K562 (cell line): ENCODE measurements around the gene FAM83F.

Experiments used
- ATF7 ChIP-seq: fragments of 450-650 bp; IDR thresholded peaks from 2 replicates; pipeline ENCODE4 v1.7.1; 2014; ENCODE audit warnings: mild to moderate bottlenecking, moderate library complexity
- ETV1 ChIP-seq: fragments of 450-650 bp; conservative IDR thresholded peaks from 2 replicates; pipeline ENCODE4 v1.6.1; 2016; ENCODE audit warnings: missing genetic modification characterization, control low read depth, low read depth, missing compliant biosample characterization
- HNRNPL ChIP-seq: fragments of 200-400 bp; formaldehyde crosslinking; IDR thresholded peaks from 2 replicates; pipeline ENCODE4 v1.6.1; 2017; ENCODE audit warnings: low read depth, mild to moderate bottlenecking, low read length
- MTA1 ChIP-seq: fragments of 450-650 bp; IDR thresholded peaks from 2 replicates; pipeline ENCODE4 v1.6.1; 2017; ENCODE audit warnings: borderline replicate concordance
- NFIC ChIP-seq: fragments of 450-650 bp; IDR thresholded peaks from 2 replicates; pipeline ENCODE4 v1.6.1; 2017; ENCODE audit warnings: mild to moderate bottlenecking, inconsistent platforms
- POLR2A ChIP-seq: fragments of 450-650 bp; conservative IDR thresholded peaks from 2 replicates; pipeline ENCODE4 v1.6.1; 2016
- POLR2AphosphoS5 ChIP-seq: IDR thresholded peaks from 2 replicates; pipeline ENCODE4 v1.6.1; 2011; ENCODE audit warnings: mild to moderate bottlenecking, low read depth, low read length, moderate library complexity; ENCODE audit not compliant: control insufficient read depth, insufficient read depth
- TF ChIP-seq, protein P1 (sequence below), 3 experiments: IDR thresholded peaks in 2 of 3; conservative IDR thresholded peaks in 1 of 3; 2 replicates each; pipeline ENCODE4 v1.5.1; 2011 to 2012; ENCODE audit warnings: low read length in 3 of 3, mild to moderate bottlenecking in 3 of 3, control low read depth in 2 of 3, improper control_type of control experiment in 1 of 3, inconsistent platforms in 1 of 3, low read depth in 1 of 3, mixed read lengths in 1 of 3, moderate library complexity in 1 of 3; ENCODE audit not compliant: insufficient read depth in 2 of 3
- TF ChIP-seq, protein P2 (sequence below): fragments of 250-450 bp; sonication (Bioruptor Pico); IDR thresholded peaks from 2 replicates; pipeline ENCODE4 v1.8.0; 2021; ENCODE audit warnings: moderate library complexity, mild to moderate bottlenecking, inconsistent platforms
- TF ChIP-seq, protein P3 (sequence below): sonication (generic); formaldehyde crosslinking; IDR thresholded peaks from 2 replicates; pipeline ENCODE4 v1.9.0; 2022; ENCODE audit warnings: mild to moderate bottlenecking, missing genetic modification reagents
- TF ChIP-seq, protein P4 (sequence below): sonication (generic); formaldehyde crosslinking; IDR thresholded peaks from 2 replicates; pipeline ENCODE4 v1.8.1; 2023; ENCODE audit warnings: mild to moderate bottlenecking, missing genetic modification reagents
- TF ChIP-seq, protein P5 (sequence below): fragments of 450-650 bp; formaldehyde crosslinking; IDR thresholded peaks from 2 replicates; pipeline ENCODE4 v1.4.0; 2020; ENCODE audit warnings: mild to moderate bottlenecking, moderate library complexity

DNA sequence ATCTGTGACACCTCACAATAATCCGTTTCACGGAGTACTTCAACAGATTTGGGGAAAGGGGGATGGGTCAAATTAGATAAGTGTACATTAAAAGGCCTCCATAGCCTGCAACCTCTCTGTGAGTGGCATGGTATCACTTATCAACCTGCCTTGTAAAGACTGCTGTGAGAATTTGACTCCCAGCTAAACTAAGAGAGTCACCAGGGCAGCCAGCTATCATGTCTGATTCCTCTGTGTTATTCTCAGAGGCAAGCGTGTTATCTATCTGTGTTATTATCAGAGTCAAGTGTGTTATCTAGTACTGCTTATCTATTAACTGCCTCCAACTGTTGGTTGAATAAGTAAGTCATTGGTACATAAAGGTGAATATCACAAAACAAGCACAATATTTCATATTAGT is 4.1 kb upstream of the FAM83F start:
- TF ChIP-seq NFIC: no peak
- no peak for TF ChIP-seq POLR2A
- TF ChIP-seq ETV1 (tag): no peak
- TF ChIP-seq, protein P1, sequence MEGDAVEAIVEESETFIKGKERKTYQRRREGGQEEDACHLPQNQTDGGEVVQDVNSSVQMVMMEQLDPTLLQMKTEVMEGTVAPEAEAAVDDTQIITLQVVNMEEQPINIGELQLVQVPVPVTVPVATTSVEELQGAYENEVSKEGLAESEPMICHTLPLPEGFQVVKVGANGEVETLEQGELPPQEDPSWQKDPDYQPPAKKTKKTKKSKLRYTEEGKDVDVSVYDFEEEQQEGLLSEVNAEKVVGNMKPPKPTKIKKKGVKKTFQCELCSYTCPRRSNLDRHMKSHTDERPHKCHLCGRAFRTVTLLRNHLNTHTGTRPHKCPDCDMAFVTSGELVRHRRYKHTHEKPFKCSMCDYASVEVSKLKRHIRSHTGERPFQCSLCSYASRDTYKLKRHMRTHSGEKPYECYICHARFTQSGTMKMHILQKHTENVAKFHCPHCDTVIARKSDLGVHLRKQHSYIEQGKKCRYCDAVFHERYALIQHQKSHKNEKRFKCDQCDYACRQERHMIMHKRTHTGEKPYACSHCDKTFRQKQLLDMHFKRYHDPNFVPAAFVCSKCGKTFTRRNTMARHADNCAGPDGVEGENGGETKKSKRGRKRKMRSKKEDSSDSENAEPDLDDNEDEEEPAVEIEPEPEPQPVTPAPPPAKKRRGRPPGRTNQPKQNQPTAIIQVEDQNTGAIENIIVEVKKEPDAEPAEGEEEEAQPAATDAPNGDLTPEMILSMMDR (IDR thresholded peaks at IDR 0.05 in 2 of 3, conservative IDR thresholded peaks at IDR 0.05 in 1 of 3; ENCODE audit: insufficient read depth in 2 of 3, low read depth in 1 of 3, low read length in 3 of 3): no peak
- TF ChIP-seq, protein P2, sequence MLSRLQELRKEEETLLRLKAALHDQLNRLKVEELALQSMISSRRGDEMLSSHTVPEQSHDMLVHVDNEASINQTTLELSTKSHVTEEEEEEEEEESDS (CRISPR knock-in tag): no peak
- no peak for TF ChIP-seq ATF7
- TF ChIP-seq, protein P3, sequence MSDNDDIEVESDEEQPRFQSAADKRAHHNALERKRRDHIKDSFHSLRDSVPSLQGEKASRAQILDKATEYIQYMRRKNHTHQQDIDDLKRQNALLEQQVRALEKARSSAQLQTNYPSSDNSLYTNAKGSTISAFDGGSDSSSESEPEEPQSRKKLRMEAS (CRISPR knock-in tag): no peak
- no peak for TF ChIP-seq POLR2AphosphoS5
- no peak for TF ChIP-seq MTA1
- TF ChIP-seq, protein P4, sequence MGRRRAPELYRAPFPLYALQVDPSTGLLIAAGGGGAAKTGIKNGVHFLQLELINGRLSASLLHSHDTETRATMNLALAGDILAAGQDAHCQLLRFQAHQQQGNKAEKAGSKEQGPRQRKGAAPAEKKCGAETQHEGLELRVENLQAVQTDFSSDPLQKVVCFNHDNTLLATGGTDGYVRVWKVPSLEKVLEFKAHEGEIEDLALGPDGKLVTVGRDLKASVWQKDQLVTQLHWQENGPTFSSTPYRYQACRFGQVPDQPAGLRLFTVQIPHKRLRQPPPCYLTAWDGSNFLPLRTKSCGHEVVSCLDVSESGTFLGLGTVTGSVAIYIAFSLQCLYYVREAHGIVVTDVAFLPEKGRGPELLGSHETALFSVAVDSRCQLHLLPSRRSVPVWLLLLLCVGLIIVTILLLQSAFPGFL (CRISPR knock-in tag): no peak
- TF ChIP-seq, protein P5, sequence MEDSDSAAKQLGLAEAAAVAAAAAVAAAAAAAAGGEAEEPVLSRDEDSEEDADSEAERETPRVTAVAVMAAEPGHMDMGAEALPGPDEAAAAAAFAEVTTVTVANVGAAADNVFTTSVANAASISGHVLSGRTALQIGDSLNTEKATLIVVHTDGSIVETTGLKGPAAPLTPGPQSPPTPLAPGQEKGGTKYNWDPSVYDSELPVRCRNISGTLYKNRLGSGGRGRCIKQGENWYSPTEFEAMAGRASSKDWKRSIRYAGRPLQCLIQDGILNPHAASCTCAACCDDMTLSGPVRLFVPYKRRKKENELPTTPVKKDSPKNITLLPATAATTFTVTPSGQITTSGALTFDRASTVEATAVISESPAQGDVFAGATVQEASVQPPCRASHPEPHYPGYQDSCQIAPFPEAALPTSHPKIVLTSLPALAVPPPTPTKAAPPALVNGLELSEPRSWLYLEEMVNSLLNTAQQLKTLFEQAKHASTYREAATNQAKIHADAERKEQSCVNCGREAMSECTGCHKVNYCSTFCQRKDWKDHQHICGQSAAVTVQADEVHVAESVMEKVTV (CRISPR knock-in tag): no peak
- TF ChIP-seq HNRNPL: no peak
